Activated CD4-positive, alpha-beta T cell treated with anti-CD3 and anti-CD28 coated beads for 36 hours (primary cell): ENCODE results near the gene TNIK. TPM values are rescaled to one million over a fixed set of nuclear protein-coding genes. Genes with fewer than 3 reads are reported as not detected.

Experiments used
- ATAC-seq: fragments of 200-7000 bp; cut with Tn5 transposase; one replicate; pipeline ENCODE4 v1.10.0; 2021; ENCODE audit warnings: mild to moderate bottlenecking, moderate library complexity
- CTCF ChIA-PET: fragments of 350-600 bp; sonication (Branson Sonifier 250); formaldehyde crosslinking; loops from one replicate; lab custom pipeline; 2021; ENCODE audit warnings: antibody characterized with exemption; lab: Charles Lee
- POLR2A ChIA-PET: fragments of 350-600 bp; sonication (Branson Sonifier 250); formaldehyde crosslinking; loops from one replicate; lab custom pipeline; 2021; ENCODE audit warnings: antibody characterized with exemption, inconsistent platforms; lab: Charles Lee
- DNase-seq: peaks from one replicate; pipeline ENCODE4 v3.0.0-alpha.2; 2020
- H3K27ac Mint-ChIP-seq: one replicate; pipeline ENCODE4 v1.8.0; 2021; ENCODE audit warnings: mixed read lengths
- H3K27me3 Mint-ChIP-seq: one replicate; pipeline ENCODE4 v1.8.0; 2021; ENCODE audit warnings: mixed read lengths
- H3K36me3 Mint-ChIP-seq: one replicate; pipeline ENCODE4 v1.8.0; 2021; ENCODE audit warnings: low read depth, mixed read lengths
- H3K4me1 Mint-ChIP-seq: one replicate; pipeline ENCODE4 v1.8.0; 2021; ENCODE audit warnings: mixed read lengths
- H3K4me3 Mint-ChIP-seq: one replicate; pipeline ENCODE4 v1.8.0; 2021; ENCODE audit warnings: mild to moderate bottlenecking, moderate library complexity, mixed read lengths
- H3K9me3 Mint-ChIP-seq: one replicate; pipeline ENCODE4 v1.8.0; 2021; ENCODE audit warnings: low read depth, mixed read lengths
- intact Hi-C, 2 experiments: fragments of 100-400 bp; cut with DNase I in 1 of 2; cut with micrococcal nuclease in 1 of 2; formaldehyde crosslinking; loops; one replicate each; pipeline versions ENCODE4 v1.14.2 to v1.15.1; 2022 to 2024; cut with DNase I, micrococcal nuclease
- total RNA-seq, 2 experiments: library from RNA; stranded (reverse); gene quantifications; one replicate each; pipeline ENCODE4 v1.2.3, GENCODE V29; 2021

TNIK gene
- total RNA-seq, 2 experiments from 2014 or later = 28.8 to 34.2 TPM

DNA sequence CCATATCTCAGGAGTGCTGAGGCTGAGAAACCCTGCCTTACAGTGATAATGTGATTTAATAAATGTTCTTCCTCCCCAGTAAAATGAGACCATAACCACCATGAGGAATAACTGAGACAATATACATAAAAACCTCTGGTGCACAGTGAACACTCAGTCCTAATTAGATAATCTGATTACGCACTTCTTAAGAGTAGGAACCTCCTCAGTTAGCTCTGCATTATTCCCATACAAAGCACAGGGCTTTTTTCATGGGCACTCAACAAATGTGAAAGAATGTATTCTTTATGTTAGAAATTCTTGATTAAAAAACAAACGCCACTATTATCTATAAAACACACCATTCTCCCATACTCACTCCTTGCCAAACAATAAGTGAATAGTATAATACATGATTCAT lies 97.0 kb downstream of the TNIK start:
- Mint-ChIP-seq H3K4me3 (no peak overlapping the region), H3K4me1 (peaks cover 48% of the 10 kb centered on the region), H3K36me3 (peaks cover 9% of the 10 kb centered on the region), H3K27me3 (no peaks in the 10 kb centered on the region), H3K9me3 (no peaks in the 10 kb centered on the region), H3K27ac (no peak overlapping the region)
- ChIA-PET CTCF (interaction anchor here (0.7 to 1.1 kb wide), 2 partner anchors 11 to 56 kb away, joined by 3 read pairs; no protein-coding TSS in a partner anchor), POLR2A (interaction anchor here (0.6 kb wide), 1 partner anchor 407 kb away, joined by 5 read pairs; no protein-coding TSS in a partner anchor)
- intact Hi-C loops = no loop called here
- ATAC-seq (no peak), DNase-seq (no peak)

- intact Hi-C loops = no loop called here
- no peak for DNase-seq
- ChIA-PET CTCF (interaction anchor here (0.6 to 1.1 kb wide), 3 partner anchors 12 to 115 kb away, joined by 3 read pairs; no protein-coding TSS in a partner anchor), POLR2A (no interaction called here)
- Mint-ChIP-seq H3K27me3 (no peaks in the 10 kb centered on the region), H3K4me3 (no peak overlapping the region), H3K27ac (no peak overlapping the region), H3K36me3 (peaks cover 3% of the 10 kb centered on the region), H3K9me3 (no peaks in the 10 kb centered on the region), H3K4me1 (peaks cover 48% of the 10 kb centered on the region)
- ATAC-seq = no peak
Measured at GRCh38 chr3:171362575-171362974, 97.6 kb downstream of the TNIK start.

DNA sequence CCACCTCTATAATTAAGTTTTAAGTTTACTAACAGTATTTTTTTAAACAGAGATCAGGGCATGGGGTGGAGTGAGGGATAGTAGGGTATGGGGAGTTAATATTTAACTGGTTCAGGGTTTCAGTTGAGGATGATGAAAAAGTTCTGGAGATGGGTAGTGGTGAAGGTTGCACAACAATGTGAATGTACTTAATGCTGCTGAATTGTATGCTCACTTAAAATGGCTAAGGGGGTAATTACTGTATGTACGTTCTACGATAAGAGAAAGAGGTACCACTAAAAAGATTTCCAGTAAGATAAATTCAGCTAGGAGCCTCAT lies 101.4 kb downstream of the TNIK start:
- Mint-ChIP-seq H3K9me3 (no peaks in the 10 kb centered on the region), H3K4me3 (no peak overlapping the region), H3K36me3 (peaks cover 2% of the 10 kb centered on the region), H3K4me1 (peaks cover 74% of the 10 kb centered on the region), H3K27me3 (no peaks in the 10 kb centered on the region), H3K27ac (no peak overlapping the region)
- ATAC-seq = no peak
- POLR2A ChIA-PET = no interaction called here
- no peak for DNase-seq
- intact Hi-C loops = loop anchor here in 1 of 2 experiments (10.0 kb wide), 1 partner anchor 206 kb away; no protein-coding TSS in a partner anchor
- CTCF ChIA-PET = interaction anchor here (1.5 kb wide), 1 partner anchor 29 kb away, joined by 3 read pairs; no protein-coding TSS in a partner anchor

- Mint-ChIP-seq H3K27me3 (no peaks in the 10 kb centered on the region), H3K4me3 (no peak overlapping the region)
- no peak for ATAC-seq
Measured at GRCh38 chr3:171358181-171358880, 101.9 kb downstream of the TNIK start.

DNA sequence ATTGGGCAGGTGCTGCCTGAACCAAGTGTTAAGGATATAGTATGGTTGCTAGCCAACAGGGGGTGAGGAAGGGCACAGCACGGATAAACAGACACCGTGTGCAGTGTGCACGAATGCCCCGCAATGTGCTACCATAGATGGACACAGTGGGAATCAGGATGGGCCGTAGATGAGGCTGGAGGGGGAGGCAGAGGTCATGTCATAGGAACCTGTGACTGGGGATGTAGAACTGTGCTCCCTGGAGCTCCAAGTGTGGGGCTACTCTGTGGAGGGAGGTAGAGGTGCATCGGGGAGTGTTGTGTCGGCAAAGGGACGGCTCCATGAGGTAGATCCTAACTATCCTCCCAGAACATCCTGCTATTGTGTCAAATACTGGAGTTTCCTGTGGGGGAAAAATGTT lies 102.5 kb downstream of the TNIK start:
- intact Hi-C loops = loop anchor here in 1 of 2 experiments (10.0 kb wide), 1 partner anchor 207 kb away; no protein-coding TSS in a partner anchor
- ChIA-PET POLR2A (no interaction called here), CTCF (no interaction called here)
- H3K9me3 Mint-ChIP-seq = no peaks in the 10 kb centered on the region
- H3K4me3 Mint-ChIP-seq = no peak overlapping the region
- no peak for ATAC-seq
- peaks cover 73% of the 10 kb centered on the region for H3K4me1 Mint-ChIP-seq
- H3K27ac Mint-ChIP-seq = no peak overlapping the region
- H3K27me3 Mint-ChIP-seq = no peaks in the 10 kb centered on the region
- peaks cover 2% of the 10 kb centered on the region for H3K36me3 Mint-ChIP-seq
- DNase-seq = no peak

More at GRCh38 chr3:171358181-171358880, 101.9 kb downstream of the TNIK start:
- no peaks in the 10 kb centered on the region for H3K9me3 Mint-ChIP-seq
- DNase-seq = no peak
- peaks cover 2% of the 10 kb centered on the region for H3K36me3 Mint-ChIP-seq
- CTCF ChIA-PET = interaction anchor here (1.5 kb wide), 1 partner anchor 28 kb away, joined by 3 read pairs; no protein-coding TSS in a partner anchor
- intact Hi-C loops = loop anchor here in 1 of 2 experiments (10.0 kb wide), 1 partner anchor 206 kb away; no protein-coding TSS in a partner anchor
- POLR2A ChIA-PET = no interaction called here
- no peak overlapping the region for H3K27ac Mint-ChIP-seq
- peaks cover 75% of the 10 kb centered on the region for H3K4me1 Mint-ChIP-seq

- no peaks in the 10 kb centered on the region for H3K9me3 Mint-ChIP-seq
- ATAC-seq = peak; percentile 54
- peaks cover 81% of the 10 kb centered on the region for H3K4me1 Mint-ChIP-seq
- intact Hi-C loops = loop anchor here in 1 of 2 experiments (10.0 kb wide), 1 partner anchor 209 kb away; no protein-coding TSS in a partner anchor
- ChIA-PET POLR2A (no interaction called here), CTCF (interaction anchor here (0.6 kb wide), 1 partner anchor 100 kb away, joined by 3 read pairs; no protein-coding TSS in a partner anchor)
- no peaks in the 10 kb centered on the region for H3K27me3 Mint-ChIP-seq
- H3K36me3 Mint-ChIP-seq = peaks cover 2% of the 10 kb centered on the region
- H3K4me3 Mint-ChIP-seq = no peak overlapping the region
- no peak overlapping the region for H3K27ac Mint-ChIP-seq
- no peak for DNase-seq
Measured at GRCh38 chr3:171356251-171356650, 104.0 kb downstream of the TNIK start.

- ATAC-seq (peak; percentile 18), DNase-seq (no peak)
- Mint-ChIP-seq H3K27ac (peak overlapping the region; percentile 29), H3K27me3 (no peaks in the 10 kb centered on the region), H3K9me3 (no peaks in the 10 kb centered on the region), H3K4me1 (peaks cover 83% of the 10 kb centered on the region), H3K36me3 (peaks cover 2% of the 10 kb centered on the region), H3K4me3 (no peak overlapping the region)
- POLR2A ChIA-PET = interaction anchor here (0.6 kb wide), 1 partner anchor 485 kb away, joined by 3 read pairs; the partner anchor contains the start of gene RPL22L1
- CTCF ChIA-PET = interaction anchor here (1.0 to 1.6 kb wide), 4 partner anchors 16 to 192 kb away, joined by 3 to 4 read pairs (median 3); no protein-coding TSS in a partner anchor
- intact Hi-C loops = loop anchor here in 1 of 2 experiments (5.0 to 10.0 kb wide), 2 partner anchors 107 to 210 kb away; partner anchors contain the start of gene TNIK
Measured at GRCh38 chr3:171354706-171355582, 105.3 kb downstream of the TNIK start.

DNA sequence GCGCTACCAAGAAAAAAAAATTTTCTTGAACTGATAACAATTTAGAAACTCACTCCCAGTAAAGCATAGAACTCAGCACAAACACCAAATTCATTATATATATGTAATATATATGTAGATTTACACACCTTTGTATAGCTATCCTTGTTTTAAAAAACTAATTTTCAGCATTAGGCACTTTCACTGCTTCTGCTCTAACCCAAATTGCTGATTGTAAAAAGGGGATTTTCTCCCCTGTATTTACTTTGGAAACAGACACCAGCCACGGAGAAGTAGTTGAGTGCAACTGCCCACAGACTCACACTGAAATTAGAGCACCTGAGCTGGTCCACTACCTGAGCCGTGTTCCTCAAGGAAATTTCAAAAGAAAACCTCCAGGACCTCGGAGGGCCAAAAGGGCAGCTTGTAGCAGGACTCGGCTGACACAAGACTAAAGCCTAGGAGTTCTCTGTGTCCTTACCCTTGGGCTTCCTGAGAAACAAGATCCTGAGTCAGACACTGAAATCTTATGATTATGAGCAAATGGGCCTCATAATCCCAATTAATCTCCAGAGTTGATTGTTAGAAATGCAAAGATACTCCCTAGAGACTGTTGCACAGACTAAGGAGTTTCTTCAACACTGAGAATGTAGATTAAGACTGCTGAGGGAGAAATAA lies 106.0 kb downstream of the TNIK start:
- Mint-ChIP-seq H3K4me3 (no peak overlapping the region), H3K27ac (no peak overlapping the region), H3K27me3 (no peaks in the 10 kb centered on the region), H3K9me3 (no peaks in the 10 kb centered on the region), H3K36me3 (peaks cover 2% of the 10 kb centered on the region), H3K4me1 (peaks cover 85% of the 10 kb centered on the region)
- ATAC-seq = no peak
- ChIA-PET CTCF (interaction anchor here (1.0 to 1.6 kb wide), 3 partner anchors 17 to 191 kb away, joined by 3 to 4 read pairs (median 3); no protein-coding TSS in a partner anchor), POLR2A (no interaction called here)
- DNase-seq = no peak
- intact Hi-C loops = loop anchor here in 1 of 2 experiments (5.0 to 10.0 kb wide), 2 partner anchors 108 to 211 kb away; partner anchors contain the start of gene TNIK

DNA sequence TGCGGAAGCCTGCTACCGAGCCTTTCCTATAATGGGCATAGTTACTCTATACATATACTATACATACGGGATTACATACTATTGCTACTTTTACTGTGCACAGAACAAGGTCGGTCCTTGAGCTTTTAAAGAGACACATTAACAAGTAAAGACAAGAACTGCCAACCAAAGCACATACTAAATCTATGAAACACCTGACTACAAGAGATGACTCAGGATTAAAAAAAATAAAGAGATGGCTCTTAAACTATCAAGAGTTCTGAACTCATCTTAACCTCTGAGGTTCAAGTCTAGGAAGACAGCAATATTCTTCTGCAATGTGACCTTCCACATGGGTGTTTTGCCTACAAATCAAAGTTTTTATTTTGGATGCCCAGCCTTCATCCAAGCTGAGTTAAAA lies 106.8 kb downstream of the TNIK start:
- H3K36me3 Mint-ChIP-seq = peaks cover 2% of the 10 kb centered on the region
- intact Hi-C loops = loop anchor here in 1 of 2 experiments (5.0 to 10.0 kb wide), 2 partner anchors 109 to 211 kb away; partner anchors contain the start of gene TNIK
- H3K9me3 Mint-ChIP-seq = no peaks in the 10 kb centered on the region
- H3K4me1 Mint-ChIP-seq = peaks cover 82% of the 10 kb centered on the region
- POLR2A ChIA-PET = no interaction called here
- CTCF ChIA-PET = interaction anchor here (1.6 kb wide), 1 partner anchor 18 kb away, joined by 4 read pairs; no protein-coding TSS in a partner anchor
- ATAC-seq (no peak), DNase-seq (no peak)
- H3K27me3 Mint-ChIP-seq = no peaks in the 10 kb centered on the region
- H3K4me3 Mint-ChIP-seq = no peak overlapping the region
- H3K27ac Mint-ChIP-seq = no peak overlapping the region

DNA sequence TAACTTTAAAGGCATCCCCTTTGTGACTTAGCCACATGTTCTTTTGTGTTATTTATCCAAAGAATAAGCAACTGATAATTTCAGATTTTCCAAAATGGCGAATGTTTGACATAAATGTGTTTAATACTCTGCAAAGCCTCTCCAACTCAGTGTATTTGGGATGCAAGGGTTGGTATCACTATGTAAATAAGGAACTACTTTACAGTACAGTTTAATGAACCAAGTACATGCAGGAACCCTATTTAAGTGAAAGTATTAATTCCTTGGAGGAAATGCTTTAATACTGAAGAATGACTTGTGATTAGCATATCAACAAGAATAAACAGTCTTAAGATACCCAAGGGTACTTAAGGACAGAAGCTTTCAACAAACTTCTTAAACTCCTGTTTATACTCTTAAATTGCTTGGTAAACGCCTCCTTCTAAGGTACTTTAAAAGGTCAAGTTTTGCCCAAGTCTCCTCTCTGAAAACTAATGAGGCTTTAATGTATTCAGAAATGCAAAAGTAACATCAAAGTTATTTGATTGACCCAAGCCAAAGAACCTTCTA lies 107.7 kb downstream of the TNIK start:
- H3K36me3 Mint-ChIP-seq = peaks cover 2% of the 10 kb centered on the region
- DNase-seq (no peak), ATAC-seq (no peak)
- CTCF ChIA-PET = no interaction called here
- POLR2A ChIA-PET = no interaction called here
- H3K27me3 Mint-ChIP-seq = no peaks in the 10 kb centered on the region
- intact Hi-C loops = loop anchor here in 1 of 2 experiments (5.0 to 10.0 kb wide), 2 partner anchors 110 to 212 kb away; partner anchors contain the start of gene TNIK
- no peak overlapping the region for H3K27ac Mint-ChIP-seq
- H3K4me1 Mint-ChIP-seq = peaks cover 81% of the 10 kb centered on the region
- no peaks in the 10 kb centered on the region for H3K9me3 Mint-ChIP-seq
- no peak overlapping the region for H3K4me3 Mint-ChIP-seq
